ENCODE measurements around the gene SPCS1.
"Not testable (repeated sequence)": the region's sequence is repeated elsewhere in the genome, so short reads cannot be mapped to it uniquely, and the experiment has no call there.

SPCS1 gene

GRCh38 chr3:52695798-52696671, 9.9 kb upstream of the SPCS1 start:
- DNase-seq = no peak

GRCh38 chr3:52696830-52697631, 8.9 kb upstream of the SPCS1 start:
- no peak for DNase-seq

GRCh38 chr3:52697632-52697965, 8.3 kb upstream of the SPCS1 start:
- DNase-seq = no peak

GRCh38 chr3:52703341-52703740, 2.6 kb upstream of the SPCS1 start:
- DNase-seq = no peak

GRCh38 chr3:52704611-52705437, 1.1 kb upstream of the SPCS1 start:
- DNase-seq = no peak

GRCh38 chr3:52705438-52705687, 543 bp upstream of the SPCS1 start:
- peak in 1 of 4 experiments; percentile 55 for DNase-seq

- no peak for DNase-seq
Measured at GRCh38 chr3:52707585-52707984, 1.7 kb downstream of the SPCS1 start.

- no peak for DNase-seq
Measured at GRCh38 chr3:52710512-52710911, 4.6 kb downstream of the SPCS1 start.

GRCh38 chr3:52712291-52713212, 6.6 kb downstream of the SPCS1 start:
- no peak for DNase-seq

GRCh38 chr3:52714335-52715302, 8.7 kb downstream of the SPCS1 start:
- no peak for DNase-seq

- DNase-seq = no peak
Measured at GRCh38 chr3:52715714-52716305, 9.9 kb downstream of the SPCS1 start.

GRCh38 chr3:52719618-52720017, 13.7 kb downstream of the SPCS1 start:
- DNase-seq = no peak

GRCh38 chr3:52721002-52721729, 15.3 kb downstream of the SPCS1 start:
- DNase-seq = no peak

GRCh38 chr3:52721730-52722008, 15.8 kb downstream of the SPCS1 start:
- DNase-seq = no peak

- no peak for DNase-seq
Measured at GRCh38 chr3:52722491-52722890, 16.6 kb downstream of the SPCS1 start.

GRCh38 chr3:52723935-52724334, 18.0 kb downstream of the SPCS1 start:
- no peak for DNase-seq

- DNase-seq = no peak
Measured at GRCh38 chr3:52724511-52724910, 18.6 kb downstream of the SPCS1 start.

GRCh38 chr3:52728753-52729152, 22.8 kb downstream of the SPCS1 start:
- DNase-seq = not testable (repeated sequence)

GRCh38 chr3:52730681-52731080, 24.8 kb downstream of the SPCS1 start:
- DNase-seq = no peak

- DNase-seq = no peak
Measured at GRCh38 chr3:52731590-52731989, 25.7 kb downstream of the SPCS1 start.

Measured in activated naive CD4-positive, alpha-beta T cell (primary cell).